SK-N-SH (cell line): ENCODE results near the gene KRT71. TPM values are rescaled to one million over a fixed set of nuclear protein-coding genes. Genes with fewer than 3 reads are reported as not detected.
"Not testable (repeated sequence)": the region's sequence is repeated elsewhere in the genome, so short reads cannot be mapped to it uniquely, and the experiment has no call there.

Experiments
- CTCF ChIA-PET: fragments of 300-600, 350-600 bp; formaldehyde crosslinking; extraction: SDS; loops from one replicate; lab custom pipeline; 2021; lab: Yijun Ruan, JAX
- POLR2A ChIA-PET: fragments of 350-600 bp; sonication (Branson Sonifier 250); formaldehyde crosslinking; extraction: SDS; loops from one replicate; lab custom pipeline; 2020; ENCODE audit warnings: antibody characterized with exemption, inconsistent platforms; lab: Yijun Ruan, JAX
- DNase-seq: peaks from one replicate; pipeline ENCODE4 v3.0.0; 2012
- H2AFZ ChIP-seq: fragments of 200-600 bp; sonication (generic); 2 replicates; pipeline ENCODE4 v1.8.1; 2016; ENCODE audit warnings: antibody characterized with exemption, mild to moderate bottlenecking, low read depth
- H3F3A ChIP-seq: fragments of 200-600 bp; sonication (generic); replicated peaks from 2 replicates; pipeline ENCODE3; 2016; ENCODE audit warnings: antibody characterized with exemption, mild to moderate bottlenecking; ENCODE audit not compliant: insufficient read depth
- H3K27ac ChIP-seq, 2 experiments: fragments of 200-500 bp in 1 of 2; fragments of 200-600 bp in 1 of 2; sonication (Bioruptor generic) in 1 of 2; sonication (generic), shearing (Covaris generic) in 1 of 2; 2 replicates each; pipeline versions ENCODE4 v1.5.1 to v1.6.1; 2014 to 2016; ENCODE audit warnings: low read depth in 2 of 2, inconsistent platforms in 1 of 2, low read length in 1 of 2, mild to moderate bottlenecking in 1 of 2, mixed read lengths in 1 of 2
- H3K27me3 ChIP-seq: fragments of 200-600 bp; sonication (generic), shearing (Covaris generic); 2 replicates; pipeline ENCODE4 v1.6.1; 2016; ENCODE audit warnings: mixed run types; ENCODE audit not compliant: insufficient read depth
- H3K36me3 ChIP-seq, 2 experiments: fragments of 200-500 bp in 1 of 2; fragments of 200-600 bp in 1 of 2; sonication (Bioruptor generic) in 1 of 2; sonication (generic) in 1 of 2; replicated peaks in 1 of 2; 2 replicates each; pipeline versions ENCODE3 to v1.5.1; 2014 to 2016; ENCODE audit warnings: low read length in 1 of 2, mild to moderate bottlenecking in 1 of 2; ENCODE audit not compliant: insufficient read depth in 2 of 2, control insufficient read depth in 1 of 2
- H3K4me1 ChIP-seq, 2 experiments: fragments of 200-500 bp in 1 of 2; fragments of 200-600 bp in 1 of 2; sonication (Bioruptor generic) in 1 of 2; sonication (generic), shearing (Covaris generic) in 1 of 2; 2 replicates each; pipeline versions ENCODE4 v1.5.1 to v1.6.1; 2014 to 2016; ENCODE audit warnings: low read depth in 1 of 2, low read length in 1 of 2, mixed run types in 1 of 2; ENCODE audit not compliant: insufficient read depth in 2 of 2, control insufficient read depth in 1 of 2
- H3K4me2 ChIP-seq: fragments of 200-600 bp; sonication (generic), shearing (Covaris generic); 2 replicates; pipeline ENCODE4 v1.6.1; 2017; ENCODE audit warnings: mixed run types
- H3K4me3 ChIP-seq, 2 experiments: fragments of 200-500 bp in 1 of 2; fragments of 200-600 bp in 1 of 2; sonication (Bioruptor generic) in 1 of 2; sonication (generic), shearing (Covaris generic) in 1 of 2; 2 replicates each; pipeline versions ENCODE4 v1.5.1 to v1.8.1; 2014 to 2016; ENCODE audit warnings: low read depth in 2 of 2, inconsistent platforms in 1 of 2, low read length in 1 of 2, mild to moderate bottlenecking in 1 of 2, mixed read lengths in 1 of 2, moderate library complexity in 1 of 2
- H3K79me2 ChIP-seq: fragments of 200-600 bp; sonication (generic); 2 replicates; pipeline ENCODE4 v1.8.1; 2017; ENCODE audit warnings: mild to moderate bottlenecking; ENCODE audit not compliant: insufficient read depth
- H3K9ac ChIP-seq: fragments of 200-600 bp; sonication (generic); 2 replicates; pipeline ENCODE4 v1.6.1; 2017; ENCODE audit warnings: mixed run types
- H3K9me2 ChIP-seq: fragments of 200-600 bp; sonication (generic); 2 replicates; pipeline ENCODE4 v1.6.1; 2017; ENCODE audit warnings: mixed run types
- H3K9me3 ChIP-seq: fragments of 200-600 bp; sonication (generic); 2 replicates; pipeline ENCODE4 v1.6.1; 2017; ENCODE audit warnings: mixed run types, mild to moderate bottlenecking, moderate library complexity
- H4K20me1 ChIP-seq: fragments of 200-600 bp; sonication (generic); 2 replicates; pipeline ENCODE4 v1.6.1; 2017; ENCODE audit warnings: mild to moderate bottlenecking, mixed run types; ENCODE audit not compliant: insufficient read depth
- CTCF ChIP-seq: fragments of 200-600 bp; sonication (generic); IDR thresholded peaks from 2 replicates; pipeline ENCODE4 v1.6.1; 2017; ENCODE audit warnings: antibody characterized with exemption, mild to moderate bottlenecking, moderate library complexity
- ELF1 ChIP-seq: IDR thresholded peaks from 2 replicates; pipeline ENCODE4 v1.4.0; 2012
- EP300 ChIP-seq, 2 experiments: IDR thresholded peaks; 2 replicates each; pipeline versions ENCODE4 v1.4.0 to v1.6.1; 2012; ENCODE audit warnings: borderline replicate concordance in 1 of 2, low read depth in 1 of 2, low read length in 1 of 2
- FOSL2 ChIP-seq: IDR thresholded peaks from 2 replicates; pipeline ENCODE4 v1.4.0; 2012; ENCODE audit warnings: low read depth, mild to moderate bottlenecking, moderate library complexity, borderline replicate concordance
- FOXJ3 ChIP-seq: sonication (generic); formaldehyde crosslinking; IDR thresholded peaks from 2 replicates; pipeline ENCODE4 v1.5.1; 2020; ENCODE audit warnings: mild to moderate bottlenecking, missing genetic modification reagents
- GABPA ChIP-seq: IDR thresholded peaks from 2 replicates; pipeline ENCODE4 v1.4.0; 2012; ENCODE audit warnings: low read depth, mild to moderate bottlenecking
- MXI1 ChIP-seq: IDR thresholded peaks from 2 replicates; pipeline ENCODE4 v1.6.1; 2012; ENCODE audit warnings: mild to moderate bottlenecking, low read depth, low read length, improper control_type of control experiment
- NRF1 ChIP-seq: IDR thresholded peaks from 2 replicates; pipeline ENCODE4 v1.6.1; 2012; ENCODE audit warnings: low read depth, mild to moderate bottlenecking, low read length
- POLR2AphosphoS5 ChIP-seq: IDR thresholded peaks from 2 replicates; pipeline ENCODE4 v1.6.1; 2012; ENCODE audit warnings: low read depth, low read length
- RFX5 ChIP-seq: IDR thresholded peaks from 2 replicates; pipeline ENCODE4 v1.6.1; 2012; ENCODE audit warnings: mild to moderate bottlenecking, improper control_type of control experiment, low read length
- WGBS: methylation state at CpG from one replicate; pipeline ENCODE4 v1.1.6; 2017; ENCODE audit warnings: low lambda C conversion rate; 5-methylcytosine and 5-hydroxymethylcytosine counted together
- polyA plus RNA-seq, 3 experiments: library from polyadenylated mRNA; depleted of rRNA; stranded (reverse); fragments of >200 nt; gene quantifications; 2 replicates each; pipeline ENCODE4 v1.2.3, GENCODE V29; 2012

Gene KRT71
- polyA plus RNA-seq, 1 of the 3 experiments (the other 2 are of a cell fraction) = not detected

DNA sequence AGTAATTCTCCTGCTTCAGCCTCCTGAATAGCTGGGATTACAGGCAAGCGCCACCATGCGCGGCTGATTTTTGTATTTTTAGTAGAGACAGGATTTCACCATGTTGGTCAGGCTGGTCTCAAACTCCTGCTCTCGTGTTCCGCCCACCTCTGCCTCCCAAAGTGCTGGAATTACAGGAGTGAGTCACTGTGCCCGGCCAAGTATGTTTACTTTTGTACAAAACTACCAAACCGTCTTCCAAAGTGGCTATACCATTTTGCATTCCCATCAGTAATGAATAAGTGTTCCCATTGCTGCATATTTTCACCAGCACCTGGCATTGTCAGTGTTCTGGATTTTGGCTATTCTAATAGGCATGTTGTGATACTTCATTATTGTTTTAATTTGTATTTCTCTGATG lies 51.5 kb downstream of the KRT71 start:
- no peak for DNase-seq
- H3K27ac ChIP-seq = no peak overlapping the region
- no peaks in the 10 kb centered on the region for H4K20me1 ChIP-seq

DNA sequence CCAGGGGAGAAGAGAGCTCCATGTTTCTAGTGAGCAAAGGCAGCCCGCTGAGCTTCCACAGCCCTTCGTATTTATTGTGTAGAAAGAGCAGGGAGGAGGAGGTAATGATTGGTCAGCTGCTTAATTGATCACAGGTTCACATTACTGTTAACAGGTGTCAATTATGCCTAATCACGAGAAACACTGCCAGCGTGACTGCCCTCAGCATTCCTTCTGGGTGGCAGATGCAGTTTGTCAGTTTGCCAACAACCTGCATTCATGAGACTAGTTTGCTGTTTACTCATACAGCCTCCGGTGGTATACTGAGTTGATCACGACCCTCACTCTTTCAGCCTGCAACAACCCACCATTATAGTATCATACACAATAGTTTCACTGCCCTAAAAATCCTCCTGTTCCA lies 52.4 kb downstream of the KRT71 start:
- H3K4me1 ChIP-seq, H4K20me1 ChIP-seq, H3K9me2 ChIP-seq, H3K4me3 ChIP-seq, H2AFZ ChIP-seq, H3K79me2 ChIP-seq, H3F3A ChIP-seq, H3K9me3 ChIP-seq, H3K36me3 ChIP-seq, H3K9ac ChIP-seq, POLR2A ChIA-PET, H3K4me2 ChIP-seq, DNase-seq, H3K27ac ChIP-seq: not testable (repeated sequence)
- CTCF ChIA-PET = interaction anchor here (0.9 to 2.0 kb wide), 4 partner anchors 23 to 379 kb away, joined by 3 to 5 read pairs (median 3); no protein-coding TSS in a partner anchor
- WGBS = 23% methylated on average over 6 of the region's 6 CpGs
- H3K27me3 ChIP-seq = peaks cover 16% of the 10 kb centered on the region; the same call in 1 of the 2 replicates

More for the DNA sequence above, 51.5 kb downstream of the KRT71 start:
- TF ChIP-seq GABPA = no peak
- TF ChIP-seq RFX5 = no peak
- no peak for TF ChIP-seq POLR2AphosphoS5
- no peak for TF ChIP-seq CTCF
- no peak for TF ChIP-seq FOXJ3 (CRISPR knock-in tag)
- no peak for TF ChIP-seq ELF1
- TF ChIP-seq EP300 (IDR thresholded peaks at IDR 0.05; ENCODE audit: borderline replicate concordance in 1 of 2, low read depth in 1 of 2, low read length in 1 of 2) = no peak
- TF ChIP-seq NRF1 = no peak
- no peak for TF ChIP-seq MXI1
- TF ChIP-seq FOSL2 = no peak
- no peak overlapping the region for H3K4me3 ChIP-seq
- CTCF ChIA-PET = interaction anchor here (0.6 to 2.0 kb wide), 2 partner anchors 106 to 379 kb away, joined by 3 to 5 read pairs; no protein-coding TSS in a partner anchor
- H3K79me2 ChIP-seq = no peaks in the 10 kb centered on the region
- no peak overlapping the region for H3K9ac ChIP-seq
- H2AFZ ChIP-seq = no peak overlapping the region
- 0 out of 2 replicates have a peak, but pooled peaks cover 3% of the 10 kb centered on the region for H3K9me3 ChIP-seq
- no peaks in the 10 kb centered on the region for H3K9me2 ChIP-seq
- WGBS = 40% methylated on average over 7 of the region's 7 CpGs
- H3F3A ChIP-seq = no peaks in the 10 kb centered on the region
- no peaks in the 10 kb centered on the region for H3K36me3 ChIP-seq
- H3K4me2 ChIP-seq = no peak overlapping the region
- peaks cover 16% of the 10 kb centered on the region; the same call in 1 of the 2 replicates for H3K27me3 ChIP-seq
- POLR2A ChIA-PET = no interaction called here
- no peaks in the 10 kb centered on the region; a peak in 1 of 4 replicates for H3K4me1 ChIP-seq
